OCI-LY1 (cell line): ENCODE data around the gene RTL1.

Experiments
- H2AFZ ChIP-seq: fragments of 200-600 bp; sonication (generic), shearing (Covaris generic); 2 replicates; pipeline ENCODE4 v1.6.0; 2014; ENCODE audit warnings: antibody characterized with exemption, mild to moderate bottlenecking, low read length
- H3F3A ChIP-seq: fragments of 200-600 bp; sonication (generic), shearing (Covaris generic); 2 replicates; pipeline ENCODE4 v1.6.0; 2014; ENCODE audit warnings: mild to moderate bottlenecking, antibody characterized with exemption, low read length, moderate library complexity; ENCODE audit not compliant: insufficient read depth
- H3K27ac ChIP-seq: fragments of 200-600 bp; sonication (generic); 2 replicates; pipeline ENCODE4 v1.5.1; 2014; ENCODE audit warnings: low read length, mixed run types, mild to moderate bottlenecking, low read depth; ENCODE audit not compliant: poor library complexity, severe bottlenecking
- H3K27me3 ChIP-seq: fragments of 200-600 bp; sonication (generic); 2 replicates; pipeline ENCODE4 v1.6.0; 2014; ENCODE audit warnings: antibody characterized with exemption, mild to moderate bottlenecking, low read length, moderate library complexity; ENCODE audit not compliant: insufficient read depth
- H3K36me3 ChIP-seq: fragments of 200-600 bp; sonication (generic); 2 replicates; pipeline ENCODE4 v1.6.1; 2014; ENCODE audit warnings: mild to moderate bottlenecking, antibody characterized with exemption, low read length, moderate library complexity, mixed read lengths; ENCODE audit not compliant: insufficient read depth
- H3K4me1 ChIP-seq: fragments of 200-600 bp; sonication (generic); 2 replicates; pipeline ENCODE4 v1.5.1; 2014; ENCODE audit warnings: mild to moderate bottlenecking, low read length, moderate library complexity; ENCODE audit not compliant: insufficient read depth, severe bottlenecking
- H3K4me2 ChIP-seq: fragments of 200-600 bp; sonication (generic), shearing (Covaris generic); 2 replicates; pipeline ENCODE4 v1.6.1; 2014; ENCODE audit warnings: low read length
- H3K4me3 ChIP-seq: fragments of 200-600 bp; sonication (generic); 2 replicates; pipeline ENCODE4 v1.5.1; 2014; ENCODE audit warnings: low read length, low read depth, mild to moderate bottlenecking, mixed read lengths; ENCODE audit not compliant: poor library complexity, severe bottlenecking
- H3K79me2 ChIP-seq: fragments of 200-600 bp; shearing (Covaris generic); 2 replicates; pipeline ENCODE4 v1.6.1; 2016; ENCODE audit warnings: mixed run types, low read length, mixed read lengths; ENCODE audit not compliant: insufficient read depth
- H3K9ac ChIP-seq: fragments of 200-600 bp; sonication (generic), shearing (Covaris generic); 2 replicates; pipeline ENCODE4 v1.6.1; 2014; ENCODE audit warnings: mild to moderate bottlenecking, low read length, mixed read lengths
- H3K9me2 ChIP-seq: fragments of 200-600 bp; sonication (generic), shearing (Covaris generic); 2 replicates; pipeline ENCODE4 v1.6.1; 2014; ENCODE audit warnings: low read depth, mild to moderate bottlenecking, low read length, mixed read lengths
- H3K9me3 ChIP-seq: fragments of 200-600 bp; shearing (Covaris generic); 2 replicates; pipeline ENCODE4 v1.6.1; 2014; ENCODE audit warnings: low read length, mixed read lengths
- H4K20me1 ChIP-seq: fragments of 200-600 bp; sonication (generic), shearing (Covaris generic); 2 replicates; pipeline ENCODE4 v1.6.0; 2016; ENCODE audit warnings: mild to moderate bottlenecking, low read length; ENCODE audit not compliant: insufficient read depth
- CTCF ChIP-seq: fragments of 200-600 bp; sonication (generic), shearing (Covaris generic); IDR thresholded peaks from 2 replicates; pipeline ENCODE4 v1.5.1; 2017; ENCODE audit warnings: mild to moderate bottlenecking, antibody characterized with exemption, low read length, moderate library complexity, mixed read lengths
- EZH2 ChIP-seq: fragments of 200-600 bp; sonication (generic), shearing (Covaris generic); IDR thresholded peaks from 2 replicates; pipeline ENCODE4 v1.8.0; 2017; ENCODE audit warnings: borderline replicate concordance, mixed run types, mild to moderate bottlenecking, antibody characterized with exemption, low read length, moderate library complexity, mixed read lengths

Gene RTL1

GRCh38 chr14:100845341-100845740, 58.2 kb downstream of the RTL1 start:
- Histone ChIP-seq H3K4me3 (no peak overlapping the region), H3K9me3 (no peaks in the 10 kb centered on the region), H3K36me3 (no peaks in the 10 kb centered on the region), H3K27me3 (no peaks in the 10 kb centered on the region), H4K20me1 (no peaks in the 10 kb centered on the region), H3K4me1 (no peaks in the 10 kb centered on the region), H2AFZ (no peak overlapping the region), H3K9ac (no peak overlapping the region), H3K9me2 (no peaks in the 10 kb centered on the region), H3F3A (no peaks in the 10 kb centered on the region), H3K79me2 (no peaks in the 10 kb centered on the region), H3K4me2 (no peak overlapping the region), H3K27ac (no peak overlapping the region)
- TF ChIP-seq EZH2 (no peak), CTCF (no peak)

- H3K4me2 ChIP-seq = no peak overlapping the region
- H3K4me3 ChIP-seq = no peak overlapping the region
- no peaks in the 10 kb centered on the region for H3K9me3 ChIP-seq
- H3F3A ChIP-seq = no peaks in the 10 kb centered on the region
- H3K36me3 ChIP-seq = no peaks in the 10 kb centered on the region
- H3K27me3 ChIP-seq = no peaks in the 10 kb centered on the region
- TF ChIP-seq EZH2 (no peak), CTCF (no peak)
- H2AFZ ChIP-seq = no peak overlapping the region
- no peaks in the 10 kb centered on the region for H3K9me2 ChIP-seq
- no peaks in the 10 kb centered on the region for H3K4me1 ChIP-seq
- H3K79me2 ChIP-seq = no peaks in the 10 kb centered on the region
- no peak overlapping the region for H3K9ac ChIP-seq
- H3K27ac ChIP-seq = no peak overlapping the region
- H4K20me1 ChIP-seq = no peaks in the 10 kb centered on the region
These were observed 58.7 kb downstream of the RTL1 start for GRCh38 chr14:100844846-100845245.

GRCh38 chr14:100844421-100844820, 59.1 kb downstream of the RTL1 start:
- no peaks in the 10 kb centered on the region for H3K36me3 ChIP-seq
- no peaks in the 10 kb centered on the region for H4K20me1 ChIP-seq
- H3K4me3 ChIP-seq = no peak overlapping the region
- H3F3A ChIP-seq = no peaks in the 10 kb centered on the region
- H2AFZ ChIP-seq = no peak overlapping the region
- no peaks in the 10 kb centered on the region for H3K79me2 ChIP-seq
- H3K27ac ChIP-seq = no peak overlapping the region
- H3K4me1 ChIP-seq = no peaks in the 10 kb centered on the region
- no peaks in the 10 kb centered on the region for H3K27me3 ChIP-seq
- no peaks in the 10 kb centered on the region for H3K9me3 ChIP-seq
- TF ChIP-seq CTCF (no peak), EZH2 (no peak)
- no peaks in the 10 kb centered on the region for H3K9me2 ChIP-seq
- no peak overlapping the region for H3K4me2 ChIP-seq
- no peak overlapping the region for H3K9ac ChIP-seq
